ENCODE results near the gene SOCS3. TPM values are rescaled to one million over a fixed set of nuclear protein-coding genes. Genes with fewer than 3 reads are reported as not detected.

SOCS3 gene
- total and polyA plus RNA-seq, 5 experiments from 2014 or later = 0.86 to 43.9 (median 21.2) TPM

Other genes with a start within 250 kb of the SOCS3 start
- 100 to 1,000 TPM; 809 to 819 TPM for gene TMC6, start 231.3 kb downstream of the SOCS3 start, total RNA-seq
- 100 to 1,000 TPM; 186 to 253 (median 209) TPM for gene TMC6, start 231.3 kb downstream of the SOCS3 start, polyA plus RNA-seq
- gene TMC8, start 229.3 kb downstream of the SOCS3 start, total RNA-seq = 100 to 1,000 TPM; 367 to 370 TPM
- 100 to 1,000 TPM in 1 of 3 donors, 10 to 100 TPM in 2; 62.5 to 141 (median 72.9) TPM for gene TMC8, start 229.3 kb downstream of the SOCS3 start, polyA plus RNA-seq
- under 1 TPM in 1 of 2 experiments, not detected in 1; 0.60 TPM for gene C17orf99, start 213.7 kb downstream of the SOCS3 start, total RNA-seq
- gene C17orf99, start 213.7 kb downstream of the SOCS3 start, polyA plus RNA-seq = not detected
- 10 to 100 TPM; 58.1 to 66.6 TPM for gene SYNGR2, start 191.5 kb downstream of the SOCS3 start, total RNA-seq
- 100 to 1,000 TPM in 1 of 3 donors, 10 to 100 TPM in 2; 88.4 to 108 (median 92.1) TPM for gene SYNGR2, start 191.5 kb downstream of the SOCS3 start, polyA plus RNA-seq
- gene TK1, start 173.0 kb downstream of the SOCS3 start, total RNA-seq = not detected
- 1 to 10 TPM in 1 of 3 donors, under 1 TPM in 1, not detected in 1; 0.18 to 1.1 TPM for gene TK1, start 173.0 kb downstream of the SOCS3 start, polyA plus RNA-seq
- 1 to 10 TPM; 1.8 to 2.4 TPM for gene AFMID, start 172.7 kb downstream of the SOCS3 start, total RNA-seq
- 1 to 10 TPM in 2 of 3 donors, under 1 TPM in 1; 0.41 to 1.7 (median 1.6) TPM for gene AFMID, start 172.7 kb downstream of the SOCS3 start, polyA plus RNA-seq
- under 1 TPM in 1 of 2 experiments, not detected in 1; 0.30 TPM for gene BIRC5, start 145.8 kb downstream of the SOCS3 start, total RNA-seq
- gene BIRC5, start 145.8 kb downstream of the SOCS3 start, polyA plus RNA-seq = not detected
- gene TMEM235, start 128.4 kb downstream of the SOCS3 start, total RNA-seq = not detected
- gene TMEM235, start 128.4 kb downstream of the SOCS3 start, polyA plus RNA-seq = not detected
- gene PGS1, start 18.6 kb upstream of the SOCS3 start, total RNA-seq = 10 to 100 TPM; 72.5 to 73.4 TPM
- gene PGS1, start 18.6 kb upstream of the SOCS3 start, polyA plus RNA-seq = 10 to 100 TPM; 24.3 to 46.6 (median 32.7) TPM
- under 1 TPM in 1 of 2 experiments, not detected in 1; 0.81 TPM for gene DNAH17, start 217.3 kb upstream of the SOCS3 start, total RNA-seq
- gene DNAH17, start 217.3 kb upstream of the SOCS3 start, polyA plus RNA-seq = under 1 TPM in 2 of 3 donors, not detected in 1; 0.28 to 0.38 TPM